ENCODE data around the gene JMJD4. TPM values are rescaled to one million over a fixed set of nuclear protein-coding genes. Genes with fewer than 3 reads are reported as not detected.
"Not testable (repeated sequence)": the region's sequence is repeated elsewhere in the genome, so short reads cannot be mapped to it uniquely, and the experiment has no call there.

The JMJD4 gene
- total RNA-seq, 1 donor from 2014 or later: 20.7 TPM

DNA sequence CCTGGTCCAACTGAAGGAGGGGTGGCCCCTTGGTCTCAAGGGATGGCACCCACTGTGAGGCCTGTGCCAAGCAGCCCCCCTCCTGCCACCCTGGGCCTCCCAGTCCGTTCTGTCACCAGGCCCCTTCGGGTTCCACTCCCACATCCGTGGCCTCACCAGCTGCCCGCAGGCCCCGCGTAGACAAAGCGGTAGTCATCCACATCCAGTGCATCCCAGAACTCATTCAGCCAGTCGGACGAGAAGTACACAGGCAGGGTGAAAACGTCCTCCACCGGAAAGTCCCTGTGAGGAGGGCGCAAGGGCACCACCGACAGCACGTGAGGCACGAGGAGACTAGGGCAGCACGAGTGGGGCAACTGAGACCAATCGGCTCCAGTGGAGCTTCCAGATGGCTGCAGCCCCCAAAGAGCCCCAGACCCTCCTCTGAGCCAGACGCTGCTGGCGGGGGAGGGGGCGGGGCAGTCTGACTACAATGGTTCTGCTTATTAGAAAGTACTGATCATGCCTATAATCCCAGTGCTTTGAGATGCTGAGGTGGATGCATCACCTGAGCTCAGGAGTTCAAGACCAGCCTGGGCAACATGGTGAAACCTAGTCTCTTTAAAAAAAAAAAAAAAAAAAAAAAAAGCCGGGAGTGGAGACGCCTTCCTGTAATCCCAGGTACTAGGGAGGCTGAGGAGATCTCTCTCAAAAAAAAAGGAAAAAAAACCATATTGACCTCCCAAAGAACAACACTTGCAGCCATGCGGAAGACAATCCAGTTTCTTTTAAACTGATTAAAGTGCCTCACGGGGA lies 1.2 kb downstream of the JMJD4 start:
- DNase-seq (ENCODE audit: extremely low read depth, low read depth, low spot score): no peak

DNA sequence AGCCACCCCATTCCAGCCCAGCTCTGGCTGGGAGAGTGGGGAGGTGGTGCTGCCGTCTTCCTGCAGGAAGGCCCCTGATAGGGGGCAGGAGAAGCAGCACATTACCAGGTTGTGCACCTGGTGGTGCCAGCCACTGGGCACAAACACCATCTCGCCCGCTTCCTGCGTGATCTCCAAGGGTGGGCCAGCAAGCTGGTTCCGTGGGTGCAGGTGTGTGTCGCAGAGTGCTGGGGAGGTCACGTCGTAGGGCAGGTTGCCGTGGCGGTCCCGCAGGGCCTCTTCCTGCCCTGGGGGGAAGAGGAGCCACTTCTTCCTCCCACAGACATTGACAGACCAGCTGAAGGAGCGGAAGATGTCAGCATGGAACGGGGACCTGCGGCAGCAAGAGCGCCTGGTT lies 1.8 kb downstream of the JMJD4 start:
- DNase-seq (ENCODE audit: extremely low read depth, low read depth, low spot score): no peak

DNA sequence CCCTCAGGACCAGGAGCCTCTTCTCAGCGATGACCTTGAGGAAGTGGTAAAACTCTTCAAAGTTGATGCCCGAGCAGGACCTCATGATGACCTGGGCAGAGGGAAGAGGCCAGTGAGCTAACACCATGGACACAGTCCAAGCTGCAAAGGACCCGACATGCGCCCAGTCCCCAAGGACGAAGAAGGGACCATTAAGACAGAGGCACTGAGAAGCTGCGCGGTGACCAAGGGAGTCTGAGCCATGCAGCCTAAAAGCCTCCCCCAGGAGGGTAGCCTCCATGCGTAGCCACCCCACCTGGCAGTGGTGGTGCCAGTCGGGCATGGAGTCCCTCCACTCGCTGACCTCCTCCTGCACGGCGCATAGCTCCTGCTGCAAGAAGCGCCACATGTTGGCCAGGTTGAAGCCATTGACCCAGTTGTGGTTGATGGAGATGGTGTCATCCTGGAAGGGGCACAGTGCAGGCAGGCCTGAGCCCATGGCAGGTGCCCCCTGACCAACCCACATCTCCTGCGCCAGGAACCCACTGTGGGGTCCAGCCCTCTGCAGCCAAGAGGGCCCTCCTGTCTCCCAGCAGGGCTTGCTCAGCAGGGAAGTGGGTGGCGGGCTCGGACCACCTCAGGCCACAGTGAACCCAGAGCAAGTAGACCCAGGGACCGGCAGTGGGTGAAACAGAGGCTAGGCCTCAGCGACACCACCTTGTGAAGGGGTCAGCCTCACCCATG lies 2.4 kb downstream of the JMJD4 start:
- no peak for DNase-seq (ENCODE audit: extremely low read depth, low read depth, low spot score)

DNA sequence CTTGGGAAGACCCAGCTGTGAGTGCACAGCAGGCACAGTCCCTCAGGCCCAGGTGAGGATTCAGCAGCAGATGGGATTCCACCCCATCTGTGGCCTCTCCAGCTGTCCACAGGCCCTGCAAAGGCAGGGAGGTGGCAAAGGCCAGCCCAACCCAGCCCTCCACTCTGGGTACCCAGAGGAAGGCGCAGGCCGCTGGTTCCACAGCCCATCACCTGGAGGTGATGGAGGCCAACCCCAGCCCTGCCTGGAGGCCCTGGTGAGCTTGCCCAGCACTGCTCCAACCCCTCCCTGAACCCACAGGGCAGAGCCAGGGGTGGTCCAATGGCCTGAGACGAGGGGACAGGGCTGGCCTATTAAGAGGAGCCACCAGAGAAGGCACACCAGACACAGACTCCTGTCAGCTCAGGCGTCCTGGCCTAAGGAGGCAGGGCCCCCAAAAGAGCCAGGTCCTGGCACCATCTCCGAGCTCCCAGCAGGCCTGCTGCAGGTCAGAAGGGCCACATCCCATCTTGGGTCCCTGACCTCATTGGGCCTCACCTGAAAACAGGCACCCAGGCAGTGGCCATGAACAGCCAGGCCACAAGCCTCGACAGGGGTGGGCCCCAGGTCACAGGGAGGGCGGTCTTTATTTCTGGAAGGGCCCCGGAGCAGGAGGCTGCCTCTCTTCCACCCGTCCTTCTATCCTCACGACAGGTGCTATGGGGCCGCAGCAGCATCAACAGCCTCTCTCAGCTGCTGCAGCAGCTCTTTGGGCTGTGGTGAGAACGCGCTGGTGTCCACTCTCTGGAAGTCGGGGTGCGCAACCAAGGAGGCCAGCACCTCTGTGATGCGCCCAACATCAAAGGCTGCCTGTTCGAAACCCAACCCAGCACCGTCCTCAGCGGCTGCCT lies 3.2 kb downstream of the JMJD4 start:
- no peak for DNase-seq (ENCODE audit: extremely low read depth, low read depth, low spot score)

DNA sequence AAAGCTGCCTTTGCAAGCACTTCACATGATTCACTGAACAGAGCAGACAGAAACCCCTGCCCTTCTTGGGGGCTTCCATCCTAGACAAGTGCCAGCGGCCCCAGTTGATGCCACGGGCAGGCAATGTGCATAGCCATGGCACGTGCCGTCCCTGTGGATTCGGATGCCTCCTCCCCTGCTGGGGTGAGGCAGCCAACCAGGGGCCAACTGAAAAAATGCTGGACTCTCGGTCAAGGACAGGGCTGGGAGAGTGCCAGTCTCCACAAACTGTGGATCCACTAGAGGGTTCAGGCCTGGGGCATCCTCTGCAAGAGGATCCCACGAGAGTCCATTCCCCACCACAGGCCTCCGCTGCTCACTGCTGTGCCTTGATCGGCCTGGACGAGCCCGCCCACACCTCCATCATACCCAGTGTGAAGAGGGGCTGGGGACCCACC lies 3.8 kb downstream of the JMJD4 start:
- DNase-seq (ENCODE audit: extremely low read depth, low read depth, low spot score): no peak

DNA sequence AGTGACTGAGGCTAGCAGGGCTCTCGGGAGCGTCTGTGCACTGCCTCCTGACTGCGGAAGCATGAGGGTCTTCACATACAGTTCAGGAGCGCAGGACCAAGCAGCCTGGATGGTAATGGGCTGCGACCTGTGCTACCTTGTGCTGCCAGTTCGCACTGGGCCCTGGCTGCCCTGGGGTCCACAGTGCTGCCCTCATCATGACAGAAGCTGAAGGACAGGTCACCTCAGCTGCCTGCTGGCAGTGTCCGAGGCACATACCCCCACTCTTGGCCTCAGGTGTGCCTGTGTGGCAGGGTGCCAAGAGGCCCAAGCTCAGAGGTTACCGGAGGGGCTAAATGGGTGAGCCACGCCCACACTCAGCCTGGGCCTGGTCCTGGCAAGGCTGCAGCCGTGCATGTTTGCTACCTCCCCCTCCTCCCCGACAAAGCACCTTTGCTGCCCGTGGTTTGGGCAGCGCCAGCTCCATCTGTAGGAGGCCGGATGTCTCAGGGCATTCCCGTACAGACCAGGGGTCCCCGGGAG lies 4.4 kb downstream of the JMJD4 start:
- DNase-seq (ENCODE audit: extremely low read depth, low read depth, low spot score): no peak

DNA sequence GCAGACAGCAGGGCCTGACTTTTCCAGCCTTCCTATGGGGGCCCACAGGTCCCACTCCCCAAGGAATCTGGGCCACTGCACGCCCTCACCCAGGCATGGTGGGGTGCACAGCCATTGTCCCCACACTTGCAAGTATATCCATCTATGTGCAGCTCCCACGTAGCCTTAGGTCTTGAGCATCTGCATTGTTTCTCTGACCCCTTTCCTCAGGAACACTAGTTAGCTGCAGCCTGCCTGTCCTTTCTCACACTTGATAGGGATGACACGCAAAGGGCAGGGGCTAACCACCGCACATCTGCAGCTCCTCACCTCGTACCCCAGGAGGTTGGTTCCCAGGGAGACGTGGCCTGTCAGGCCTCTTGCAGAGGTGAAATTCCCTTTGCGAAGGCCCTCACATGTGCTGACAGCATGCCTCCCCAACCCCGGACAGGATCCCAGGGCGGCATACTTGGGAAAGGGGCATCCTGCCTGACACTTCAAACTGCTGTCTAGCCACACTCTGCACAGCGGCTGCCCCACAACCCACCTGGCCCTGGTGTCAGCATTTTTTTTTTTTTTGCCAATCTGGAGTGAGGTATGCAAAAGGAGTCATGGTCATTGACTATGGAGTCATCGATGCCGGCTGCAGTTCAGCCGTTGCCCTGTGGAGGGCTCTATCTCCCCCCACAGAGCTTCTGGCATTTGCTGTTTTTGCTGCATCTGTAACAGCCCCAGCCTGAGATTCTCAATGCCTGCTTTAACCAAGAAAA lies 5.0 kb downstream of the JMJD4 start:
- DNase-seq (ENCODE audit: extremely low read depth, low read depth, low spot score): no peak

DNA sequence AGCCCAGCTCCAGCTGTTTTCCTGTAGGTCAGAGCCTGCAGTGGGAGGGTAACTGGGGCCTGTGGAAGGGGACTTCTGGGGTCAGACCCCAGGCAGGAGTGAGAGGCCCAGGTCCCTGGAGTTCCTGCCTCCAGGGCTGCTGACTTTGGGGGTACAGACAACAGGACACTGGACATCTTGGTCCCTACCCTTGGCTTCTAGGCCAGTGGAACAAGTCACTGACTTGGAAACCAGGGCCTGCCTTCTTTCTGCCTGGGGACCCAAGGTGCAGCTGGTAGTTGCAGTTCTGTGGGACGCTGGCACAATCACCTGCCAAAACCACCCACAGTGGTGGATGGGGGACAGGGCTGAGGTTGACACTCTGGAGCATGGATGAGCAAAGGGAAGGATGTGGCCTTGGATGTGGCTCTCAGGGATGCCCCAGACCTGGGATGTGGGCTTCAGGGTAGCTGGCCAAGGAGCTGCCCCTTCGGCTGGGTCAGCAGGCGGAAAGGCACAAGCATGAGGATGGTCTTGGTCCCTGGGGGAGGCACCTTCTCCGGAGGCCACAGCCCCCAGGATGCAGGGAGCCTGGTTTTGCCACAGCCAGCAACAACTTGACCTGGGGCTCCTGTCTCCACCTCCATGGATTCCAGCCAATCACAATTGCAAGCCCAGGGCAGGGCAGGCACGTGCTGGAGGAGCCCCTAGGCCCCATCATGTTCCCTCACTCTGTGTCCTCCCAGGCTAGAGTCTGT lies 5.8 kb downstream of the JMJD4 start:
- DNase-seq (ENCODE audit: extremely low read depth, low read depth, low spot score): no peak

DNA sequence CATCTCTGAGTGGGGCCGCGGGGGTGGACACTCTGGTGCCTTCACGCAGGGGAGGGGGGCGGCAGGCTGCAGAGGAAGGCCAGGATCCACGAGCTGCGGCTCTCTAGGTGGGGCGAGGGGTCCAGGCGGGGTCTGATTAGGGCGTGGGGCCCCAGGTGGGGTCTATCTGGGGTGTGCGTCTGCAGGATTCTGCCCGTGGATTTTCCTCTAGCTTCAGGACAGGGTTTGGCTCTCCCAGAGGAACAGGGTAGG lies 6.3 kb downstream of the JMJD4 start:
- DNase-seq (ENCODE audit: extremely low read depth, low read depth, low spot score): no peak

DNA sequence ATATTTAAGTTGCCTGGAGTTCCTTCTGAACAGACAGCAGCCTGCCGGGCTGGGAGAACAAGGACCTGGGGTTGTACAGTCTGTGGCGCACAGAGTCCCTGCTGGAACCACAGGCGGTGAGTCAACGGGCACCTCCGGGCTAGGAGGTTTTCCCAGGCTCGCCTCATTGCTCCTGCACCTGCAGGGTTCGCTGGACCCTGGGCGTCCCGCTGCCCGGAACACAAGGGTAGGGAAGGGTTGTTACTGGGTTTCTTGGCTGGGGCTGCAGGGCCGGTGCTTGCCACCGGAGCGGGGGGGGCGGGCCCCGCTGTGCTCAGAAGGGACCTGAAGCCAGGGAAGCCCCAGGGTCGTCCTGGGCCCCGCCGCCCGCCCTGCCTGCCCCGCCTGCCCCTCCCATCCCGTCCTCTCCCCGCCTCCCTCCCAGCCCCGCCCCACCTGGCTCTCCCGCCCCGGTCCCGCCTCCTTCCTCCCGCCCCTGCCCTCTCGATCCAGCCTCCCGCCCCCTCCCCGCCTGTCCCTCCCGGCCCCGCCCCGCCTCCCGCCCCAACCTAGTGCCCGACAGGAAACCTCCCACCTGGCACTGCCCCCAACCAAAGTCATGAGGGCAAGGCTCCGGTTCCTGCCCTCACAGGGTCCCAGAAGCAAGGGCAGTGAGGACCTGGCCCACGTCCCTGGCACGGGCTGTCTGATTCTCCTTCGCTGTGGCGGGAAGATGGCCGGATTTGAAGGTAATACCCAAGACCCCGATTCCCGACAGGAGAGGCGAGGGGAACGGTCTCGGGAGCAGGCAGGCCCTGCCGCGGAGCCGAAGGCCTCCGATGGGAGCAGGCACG lies 6.8 kb downstream of the JMJD4 start:
- no peak for DNase-seq (ENCODE audit: extremely low read depth, low read depth, low spot score)

DNA sequence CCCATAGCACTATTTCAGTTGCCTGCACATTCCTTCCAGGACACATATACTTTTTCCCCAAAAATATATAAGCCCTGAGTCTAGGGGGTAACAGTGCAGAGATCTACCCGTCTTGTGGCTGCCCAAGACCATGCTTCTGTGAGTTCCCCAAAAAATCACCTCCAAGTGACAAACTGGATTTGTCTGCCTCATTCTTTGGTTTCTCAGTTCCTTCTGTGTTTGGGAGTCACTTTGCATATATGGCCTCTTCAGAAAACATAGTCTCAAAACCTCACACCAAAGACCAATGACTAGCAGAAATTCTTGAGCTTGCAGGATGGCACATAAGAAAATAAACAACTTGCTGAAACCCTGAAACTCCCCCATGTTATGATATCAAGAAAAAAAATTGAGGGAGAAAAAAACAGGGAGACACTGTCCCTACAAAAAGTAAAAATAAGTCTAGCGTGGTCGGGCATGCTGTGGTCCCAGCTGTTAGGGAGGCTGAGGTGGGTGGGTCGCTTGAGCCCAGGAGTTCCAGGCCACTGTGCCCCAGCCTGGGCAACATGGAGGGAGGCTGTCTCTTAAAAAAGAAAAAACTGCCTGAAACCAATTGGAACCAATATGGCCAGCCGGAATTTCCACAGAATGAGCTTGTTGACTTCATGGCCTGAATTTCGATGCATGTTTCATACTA lies 8.0 kb downstream of the JMJD4 start:
- no peak for DNase-seq (ENCODE audit: extremely low read depth, low read depth, low spot score)

DNA sequence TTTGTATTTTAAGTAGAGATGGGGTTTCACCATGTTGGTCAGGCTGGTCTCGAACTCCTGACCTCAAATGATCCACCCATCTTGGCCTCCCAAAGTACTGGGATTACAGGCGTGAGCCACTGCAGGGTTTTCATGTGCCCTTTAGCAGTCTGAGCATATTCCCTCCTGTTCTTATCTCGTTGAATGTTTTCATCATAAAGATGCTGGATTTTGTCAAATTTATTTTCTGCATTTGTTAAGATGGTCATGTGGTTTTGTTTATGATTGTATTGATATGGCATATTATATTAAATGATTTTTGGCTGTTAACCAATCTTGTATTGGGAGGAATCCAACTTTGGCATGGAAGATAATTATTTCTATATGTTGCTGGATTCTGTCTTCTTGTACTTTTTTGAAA lies 8.8 kb downstream of the JMJD4 start:
- DNase-seq (ENCODE audit: extremely low read depth, low read depth, low spot score): no peak

DNA sequence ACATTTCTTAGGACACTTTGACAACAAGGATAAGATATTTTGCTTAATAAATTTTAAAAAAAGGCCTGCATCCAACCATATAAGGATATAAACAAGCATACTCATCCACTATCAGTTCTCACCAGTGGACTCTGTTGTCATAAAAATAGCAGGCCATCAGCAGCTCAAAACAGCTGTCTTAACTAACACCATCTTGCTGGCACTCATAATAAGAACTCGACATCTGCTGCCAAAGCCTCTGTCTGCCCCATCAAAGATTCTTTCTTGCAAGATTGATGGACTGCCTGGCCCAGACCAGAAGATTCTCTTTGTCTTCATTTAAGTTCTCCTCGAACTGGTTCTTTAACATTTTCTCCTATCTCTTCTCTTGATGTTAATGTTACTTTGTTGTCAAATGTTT lies 10.1 kb downstream of the JMJD4 start:
- DNase-seq (ENCODE audit: extremely low read depth, low read depth, low spot score): no peak

DNA sequence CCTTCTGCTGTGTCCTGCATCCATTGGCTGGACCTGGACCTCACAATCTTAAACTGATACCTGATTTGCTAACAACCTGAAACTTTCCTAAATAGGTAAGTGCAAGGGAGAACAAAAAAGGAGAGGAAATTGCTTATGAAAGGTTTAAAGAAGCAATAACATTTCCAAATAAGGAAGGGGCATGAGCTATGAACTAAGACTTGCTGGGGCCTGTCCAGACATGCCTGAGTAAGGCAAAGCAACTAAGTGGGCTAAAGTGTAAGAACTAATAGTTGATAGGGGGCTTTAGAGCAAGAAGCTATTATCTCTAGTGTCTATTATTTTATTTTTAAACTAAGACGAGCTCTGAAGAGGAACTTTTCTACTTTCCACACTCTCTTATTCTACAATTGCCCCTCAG lies 11.6 kb downstream of the JMJD4 start:
- DNase-seq (ENCODE audit: extremely low read depth, low read depth, low spot score): no peak

DNA sequence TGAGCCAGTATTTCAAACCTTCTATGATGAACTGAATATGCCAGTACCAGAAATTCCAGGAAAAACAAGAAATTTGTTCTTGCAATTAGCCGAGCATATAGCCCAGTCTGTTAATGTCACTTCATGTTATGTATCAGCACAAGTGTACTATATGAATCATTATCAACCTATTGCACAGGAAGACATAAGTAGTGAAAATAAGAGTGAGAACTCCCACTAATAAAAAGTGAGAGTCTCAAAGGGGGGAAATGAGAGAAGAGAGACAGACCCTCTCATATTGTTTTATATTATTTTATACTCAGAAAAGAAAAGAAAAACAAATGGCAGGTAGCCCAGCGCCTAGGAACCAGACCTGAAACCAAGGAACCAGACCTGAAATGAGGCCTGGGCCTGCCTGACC lies 16.2 kb downstream of the JMJD4 start:
- no peak for DNase-seq (ENCODE audit: extremely low read depth, low read depth, low spot score)

DNA sequence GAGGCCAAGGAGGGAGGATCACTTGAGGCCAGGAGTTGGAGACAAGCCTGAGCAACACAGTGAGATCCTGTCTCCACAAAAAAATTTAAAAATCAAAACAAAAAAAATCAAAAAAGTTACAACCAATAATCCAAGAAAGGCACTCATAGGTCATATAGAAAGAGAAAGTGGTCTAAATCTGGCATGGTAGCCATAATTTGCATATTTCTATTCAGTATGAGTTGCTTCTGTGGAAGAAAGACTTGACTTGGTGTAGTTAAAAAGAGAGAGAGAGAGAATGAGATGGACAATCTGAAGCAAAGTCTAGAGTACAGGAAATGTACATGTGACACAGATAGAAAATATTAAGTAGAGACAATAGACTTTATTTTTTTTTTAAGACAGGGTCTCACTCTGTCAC lies 22.5 kb downstream of the JMJD4 start:
- no peak for DNase-seq (ENCODE audit: extremely low read depth, low read depth, low spot score)

DNA sequence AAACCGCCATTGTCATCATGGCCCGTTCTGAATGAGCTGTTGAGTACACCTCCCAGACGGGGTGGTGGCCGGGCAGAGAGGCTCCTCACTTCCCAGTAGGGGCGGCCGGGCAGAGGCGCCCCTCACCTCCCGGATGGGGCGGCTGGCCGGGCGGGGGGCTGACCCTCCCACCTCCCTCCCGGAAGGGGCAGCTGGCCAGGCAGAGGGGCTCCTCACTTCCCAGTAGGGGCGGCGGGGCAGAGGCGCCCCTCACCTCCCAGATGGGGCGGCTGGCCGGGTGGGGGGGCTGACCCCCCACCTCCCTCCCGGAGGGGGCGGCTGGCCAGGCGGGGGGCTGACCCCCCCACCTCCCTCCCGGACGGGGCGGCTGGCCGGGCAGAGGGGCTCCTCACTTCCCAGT lies 24.6 kb downstream of the JMJD4 start:
- not testable (repeated sequence) for DNase-seq (ENCODE audit: extremely low read depth, low read depth, low spot score)

DNA sequence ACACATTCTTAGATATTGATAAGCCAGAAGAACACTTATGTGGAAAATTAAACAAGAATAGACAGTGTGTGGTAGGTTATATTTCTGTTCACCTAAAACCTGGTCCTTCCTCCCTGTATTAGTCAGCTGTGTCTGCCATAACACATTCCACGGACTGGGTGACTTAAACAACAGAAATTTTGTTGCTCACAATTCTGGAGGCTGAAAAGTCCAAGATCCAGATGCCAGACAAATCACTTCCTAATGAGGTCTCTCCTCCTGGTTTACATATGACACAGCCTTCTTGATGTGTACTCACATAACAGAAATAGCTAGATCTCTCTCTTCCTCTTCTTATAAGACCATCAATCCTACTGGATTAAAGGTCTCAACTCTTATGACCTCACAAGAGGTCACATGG lies 25.7 kb downstream of the JMJD4 start:
- no peak for DNase-seq (ENCODE audit: extremely low read depth, low read depth, low spot score)

DNA sequence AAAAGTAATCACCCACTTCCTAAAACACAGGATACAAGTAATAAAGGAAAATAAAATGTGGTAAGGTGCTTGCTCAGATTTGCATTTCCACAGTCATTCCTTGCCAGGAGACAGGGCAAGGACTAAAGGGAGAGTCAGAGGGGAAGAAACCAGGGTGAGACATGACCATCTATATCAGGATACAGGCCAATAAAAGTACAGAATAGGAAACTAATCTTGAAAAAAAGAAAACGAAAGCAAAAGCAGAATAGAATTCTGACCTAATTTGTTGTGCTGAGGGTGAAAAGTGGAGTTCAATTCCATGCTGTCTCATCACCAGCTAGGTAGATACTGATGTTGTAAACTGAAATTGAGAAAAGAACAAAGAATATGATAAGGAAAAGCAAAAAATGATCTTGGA lies 27.3 kb downstream of the JMJD4 start:
- no peak for DNase-seq (ENCODE audit: extremely low read depth, low read depth, low spot score)

All from glomerular endothelial cell (primary cell).